ENCODE measurements around the gene ELP2. TPM values are rescaled to one million over a fixed set of nuclear protein-coding genes. Genes with fewer than 3 reads are reported as not detected.

Gene ELP2
- total RNA-seq, 4 donors from 2014 or later, result 23.2 to 59.5 (median 49.6) TPM

DNA sequence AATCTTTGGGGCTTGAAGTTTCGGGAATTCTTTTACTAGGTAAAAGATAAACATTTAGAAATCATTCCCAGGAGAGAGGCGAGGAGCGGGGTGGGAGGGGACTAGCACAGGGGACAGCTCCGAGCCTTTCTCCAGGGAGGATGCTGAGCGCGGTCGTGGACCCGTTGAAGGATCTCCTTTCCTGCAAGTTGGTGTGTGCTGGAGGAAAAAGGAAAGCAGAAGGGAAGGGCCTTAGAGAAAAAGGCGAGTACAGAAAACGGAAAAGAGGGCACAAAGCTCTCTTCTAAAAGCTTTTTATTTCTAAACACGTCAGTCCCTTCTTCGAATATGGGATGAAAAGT lies 1.2 kb upstream of the ELP2 start:
- H3K27ac ChIP-seq, result peak overlapping the region; percentile 98 to 100 (median 99)
- intact Hi-C loops (cut with DNase I; ENCODE audit: low total_unique reads), result no loop called here
- H3K4me1 ChIP-seq, result peaks cover 7 to 33% (median 19%) of the 10 kb centered on the region in 4 donors

DNA sequence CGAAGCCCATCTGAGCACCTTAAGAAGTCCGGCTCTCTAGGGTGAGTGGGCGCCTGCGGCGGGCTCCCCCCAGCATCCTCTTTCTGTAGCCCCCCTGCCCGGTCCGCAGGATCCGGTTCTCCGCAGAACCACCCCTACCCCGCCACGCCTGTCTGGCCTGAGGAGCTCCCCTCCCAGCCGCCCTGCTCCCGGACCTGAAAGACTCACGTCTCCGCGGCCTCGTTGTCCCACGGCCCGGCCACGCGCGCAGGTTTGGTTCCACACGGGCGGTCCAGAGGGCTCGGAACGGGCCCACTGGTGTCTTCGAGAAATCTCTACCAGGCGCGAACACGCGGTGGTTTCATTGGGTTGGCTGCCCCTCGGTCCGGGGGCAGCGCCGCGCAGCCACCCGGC lies 796 bp upstream of the ELP2 start:
- peaks cover 7 to 33% (median 19%) of the 10 kb centered on the region in 4 donors for H3K4me1 ChIP-seq
- H3K9me3 ChIP-seq, result no peaks in the 10 kb centered on the region
- in situ Hi-C loops (cut with MboI; ENCODE audit: low pct_ligation_motif_present in 1 of 4, low pct_unique_long_range_greater_than_20kb in 1 of 4, low sequenced_read_pairs in 3 of 4), result no loop called here
- peak overlapping the region; percentile 68 to 82 (median 76) for H3K4me3 ChIP-seq
- intact Hi-C loops (cut with DNase I; ENCODE audit: low total_unique reads), result no loop called here
- no peak for TF ChIP-seq POLR2AphosphoS5 (IDR thresholded peaks at IDR 0.05)
- TF ChIP-seq POLR2A (IDR thresholded peaks at IDR 0.05), result no peak
- TF ChIP-seq, protein P1, sequence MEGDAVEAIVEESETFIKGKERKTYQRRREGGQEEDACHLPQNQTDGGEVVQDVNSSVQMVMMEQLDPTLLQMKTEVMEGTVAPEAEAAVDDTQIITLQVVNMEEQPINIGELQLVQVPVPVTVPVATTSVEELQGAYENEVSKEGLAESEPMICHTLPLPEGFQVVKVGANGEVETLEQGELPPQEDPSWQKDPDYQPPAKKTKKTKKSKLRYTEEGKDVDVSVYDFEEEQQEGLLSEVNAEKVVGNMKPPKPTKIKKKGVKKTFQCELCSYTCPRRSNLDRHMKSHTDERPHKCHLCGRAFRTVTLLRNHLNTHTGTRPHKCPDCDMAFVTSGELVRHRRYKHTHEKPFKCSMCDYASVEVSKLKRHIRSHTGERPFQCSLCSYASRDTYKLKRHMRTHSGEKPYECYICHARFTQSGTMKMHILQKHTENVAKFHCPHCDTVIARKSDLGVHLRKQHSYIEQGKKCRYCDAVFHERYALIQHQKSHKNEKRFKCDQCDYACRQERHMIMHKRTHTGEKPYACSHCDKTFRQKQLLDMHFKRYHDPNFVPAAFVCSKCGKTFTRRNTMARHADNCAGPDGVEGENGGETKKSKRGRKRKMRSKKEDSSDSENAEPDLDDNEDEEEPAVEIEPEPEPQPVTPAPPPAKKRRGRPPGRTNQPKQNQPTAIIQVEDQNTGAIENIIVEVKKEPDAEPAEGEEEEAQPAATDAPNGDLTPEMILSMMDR (IDR thresholded peaks at IDR 0.05), result no peak
- TF ChIP-seq EP300 (IDR thresholded peaks at IDR 0.05; ENCODE audit: low read depth), result no peak
- WGBS, 2 donors (ENCODE audit: low coverage in 1 of 2), result 1% methylated on average over 37 of the region's 37 CpGs; no CpG with 5 or more reads in 1 of the 2 donors
- peaks cover 0 to under 1% (median 0%) of the 10 kb centered on the region in 4 donors for H3K36me3 ChIP-seq
- H3K27ac ChIP-seq, result peak overlapping the region; percentile 98 to 100 (median 99)
- no peak for DNase-seq
- no peaks in the 10 kb centered on the region for H3K27me3 ChIP-seq

More for the DNA sequence above, 1.2 kb upstream of the ELP2 start:
- TF ChIP-seq POLR2A (IDR thresholded peaks at IDR 0.05) (no peak), POLR2AphosphoS5 (IDR thresholded peaks at IDR 0.05) (no peak), EP300 (IDR thresholded peaks at IDR 0.05; ENCODE audit: low read depth) (no peak)
- TF ChIP-seq, protein P1 (IDR thresholded peaks at IDR 0.05), result no peak
- Histone ChIP-seq H3K9me3 (no peaks in the 10 kb centered on the region), H3K27me3 (no peaks in the 10 kb centered on the region), H3K4me3 (peak overlapping the region; percentile 68 to 82 (median 76)), H3K36me3 (peaks cover 0 to 5% (median 0%) of the 10 kb centered on the region in 4 donors)
- 0 to 1% methylated on average over 9 to 12 of the region's 12 CpGs for WGBS, 2 donors (ENCODE audit: low coverage in 1 of 2)
- DNase-seq, result peak; percentile 15
- in situ Hi-C loops (cut with MboI; ENCODE audit: low pct_ligation_motif_present in 1 of 4, low pct_unique_long_range_greater_than_20kb in 1 of 4, low sequenced_read_pairs in 3 of 4), result no loop called here

DNA sequence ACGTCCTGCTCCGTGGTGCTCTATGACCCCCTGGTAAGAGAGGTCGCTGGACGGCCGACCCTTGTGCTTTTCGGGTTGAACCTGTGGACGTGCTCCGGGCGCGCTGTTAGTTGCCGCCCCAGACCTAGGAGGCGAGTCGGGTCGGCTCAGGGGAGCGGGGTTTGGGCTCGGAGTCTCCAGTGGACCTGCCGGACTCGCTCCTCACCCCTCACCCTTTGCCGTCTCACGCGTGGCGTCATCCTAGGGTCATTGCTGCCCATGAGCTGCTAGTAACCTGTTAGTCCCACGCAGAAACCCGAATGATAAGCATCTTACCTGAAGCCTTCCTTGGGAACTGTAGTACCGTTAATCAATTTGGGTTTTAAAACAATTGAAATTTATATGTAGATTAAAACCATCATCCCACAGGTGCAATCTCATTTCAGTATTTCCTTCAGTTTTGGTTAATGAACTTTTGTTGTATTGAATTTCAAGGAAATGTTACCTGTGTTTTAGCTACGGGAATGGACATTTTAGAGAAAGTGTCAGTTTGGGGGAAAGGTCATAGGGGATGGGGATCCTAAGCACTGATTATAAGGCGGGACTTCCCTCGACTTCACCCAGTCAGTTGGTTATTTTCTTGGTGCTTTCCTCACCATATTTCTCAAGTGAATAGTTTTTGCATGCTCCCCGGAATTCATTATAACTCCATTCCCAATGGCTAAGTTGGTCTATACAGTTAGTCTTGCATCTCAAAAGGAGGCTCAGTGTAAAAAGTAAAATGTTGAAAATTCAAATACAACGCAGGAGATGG lies 536 bp downstream of the ELP2 start:
- DNase-seq, result no peak
- H3K9me3 ChIP-seq, result no peaks in the 10 kb centered on the region
- TF ChIP-seq POLR2AphosphoS5 (IDR thresholded peaks at IDR 0.05), result no peak
- TF ChIP-seq, protein P1 (IDR thresholded peaks at IDR 0.05), result no peak
- TF ChIP-seq EP300 (IDR thresholded peaks at IDR 0.05; ENCODE audit: low read depth), result no peak
- TF ChIP-seq POLR2A (IDR thresholded peaks at IDR 0.05), result no peak
- peak overlapping the region; percentile 98 to 100 (median 99) for H3K27ac ChIP-seq
- H3K4me1 ChIP-seq, result peaks cover 7 to 33% (median 19%) of the 10 kb centered on the region in 4 donors
- 4 to 8% methylated on average over 7 to 22 of the region's 30 CpGs for WGBS, 2 donors (ENCODE audit: low coverage in 1 of 2)
- intact Hi-C loops (cut with DNase I; ENCODE audit: low total_unique reads), result no loop called here
- H3K4me3 ChIP-seq, result peak overlapping the region; percentile 68 to 82 (median 76)
- in situ Hi-C loops (cut with MboI; ENCODE audit: low pct_ligation_motif_present in 1 of 4, low pct_unique_long_range_greater_than_20kb in 1 of 4, low sequenced_read_pairs in 3 of 4), result no loop called here
- no peaks in the 10 kb centered on the region for H3K36me3 ChIP-seq
- no peaks in the 10 kb centered on the region for H3K27me3 ChIP-seq

DNA sequence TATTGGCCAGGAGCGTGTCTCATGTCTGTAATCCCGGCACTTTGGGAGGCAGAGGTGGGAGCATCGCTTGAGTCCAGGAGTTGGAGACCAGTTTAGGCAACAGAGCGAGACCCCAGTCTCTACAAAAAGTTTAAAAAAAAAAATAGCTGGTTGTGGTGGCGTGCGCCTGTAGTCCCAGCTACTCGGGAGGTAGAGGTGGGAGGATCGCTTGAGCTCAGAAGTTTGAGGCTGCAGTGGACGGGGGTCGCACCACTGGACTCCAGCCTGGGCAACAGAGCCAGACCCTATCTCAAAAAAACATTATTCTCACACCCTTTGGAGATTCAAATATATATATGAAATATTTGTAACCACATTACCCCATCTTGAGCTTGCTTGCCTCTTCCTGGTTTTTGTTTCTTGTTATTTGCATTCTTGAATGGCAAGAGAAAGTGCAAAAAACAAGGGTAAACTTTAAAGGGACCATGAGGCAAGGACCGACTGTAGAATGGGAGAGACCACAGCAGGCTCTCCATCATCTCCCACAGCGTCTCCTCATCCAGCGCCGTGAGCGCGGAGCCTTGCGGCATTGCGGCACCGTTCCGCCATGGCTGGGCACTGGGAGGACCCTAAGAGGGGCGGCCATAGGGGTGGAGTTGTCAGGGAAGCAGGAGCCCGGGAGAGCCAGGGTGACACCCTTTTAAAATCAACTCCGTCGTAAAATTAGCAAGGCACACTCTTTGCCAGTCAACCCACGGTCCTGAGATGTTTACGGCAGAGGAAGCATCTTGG lies 1.4 kb downstream of the ELP2 start:
- Histone ChIP-seq H3K27ac (no peak overlapping the region), H3K27me3 (no peaks in the 10 kb centered on the region), H3K36me3 (no peaks in the 10 kb centered on the region), H3K9me3 (no peaks in the 10 kb centered on the region), H3K4me3 (peak overlapping the region in 3 of 4 donors; percentile 68 to 82 (median 73)), H3K4me1 (peaks cover 7 to 33% (median 19%) of the 10 kb centered on the region in 4 donors)
- 88 to 94% methylated on average over 17 to 26 of the region's 26 CpGs for WGBS, 2 donors (ENCODE audit: low coverage in 1 of 2)
- DNase-seq, result no peak
- TF ChIP-seq POLR2A (IDR thresholded peaks at IDR 0.05) (no peak), EP300 (IDR thresholded peaks at IDR 0.05; ENCODE audit: low read depth) (no peak), POLR2AphosphoS5 (IDR thresholded peaks at IDR 0.05) (no peak)
- TF ChIP-seq, protein P1 (IDR thresholded peaks at IDR 0.05), result no peak
- in situ Hi-C loops (cut with MboI; ENCODE audit: low pct_ligation_motif_present in 1 of 4, low pct_unique_long_range_greater_than_20kb in 1 of 4, low sequenced_read_pairs in 3 of 4), result no loop called here
- intact Hi-C loops (cut with DNase I; ENCODE audit: low total_unique reads), result no loop called here
